Parathyroid adenoma (tissue), 2 donors: ENCODE results near the gene SEC61A2.

Experiments used
- H2AFZ ChIP-seq: fragments of 300-600 bp; sonication (generic); one replicate; pipeline ENCODE4 v1.7.0; 2017; ENCODE audit warnings: antibody characterized with exemption, mild to moderate bottlenecking
- H3K27ac ChIP-seq: fragments of 300-600 bp; sonication (generic); one replicate; pipeline ENCODE4 v1.7.0; 2017
- H3K27me3 ChIP-seq: fragments of 300-600 bp; sonication (generic); one replicate; pipeline ENCODE4 v1.7.0; 2017; ENCODE audit warnings: low read length; ENCODE audit not compliant: control insufficient read depth, insufficient read depth
- H3K36me3 ChIP-seq: fragments of 300-600 bp; sonication (generic); one replicate; pipeline ENCODE4 v1.7.0; 2017; ENCODE audit warnings: low read length; ENCODE audit not compliant: control insufficient read depth, insufficient read depth
- H3K4me1 ChIP-seq: fragments of 300-600 bp; sonication (generic); one replicate; pipeline ENCODE4 v1.7.0; 2017; ENCODE audit warnings: control low read depth
- H3K4me2 ChIP-seq: fragments of 300-600 bp; sonication (generic); one replicate; pipeline ENCODE4 v1.7.0; 2017; ENCODE audit warnings: low read length
- H3K4me3 ChIP-seq: fragments of 300-600 bp; sonication (generic); one replicate; pipeline ENCODE4 v1.7.0; 2017; ENCODE audit warnings: low read depth, low read length
- H3K79me2 ChIP-seq: fragments of 300-600 bp; sonication (generic); one replicate; pipeline ENCODE4 v1.7.0; 2017; ENCODE audit warnings: control low read depth
- H3K9ac ChIP-seq: fragments of 300-600 bp; sonication (generic); one replicate; pipeline ENCODE4 v1.7.0; 2017; ENCODE audit warnings: mild to moderate bottlenecking
- H3K9me3 ChIP-seq: fragments of 300-600 bp; sonication (generic); one replicate; pipeline ENCODE4 v1.7.0; 2017; ENCODE audit warnings: low read length; ENCODE audit not compliant: control insufficient read depth
- CTCF ChIP-seq: fragments of 300-600 bp; sonication (generic); IDR thresholded peaks from one replicate; pipeline ENCODE4 v1.7.0; 2017; ENCODE audit warnings: antibody characterized with exemption, mild to moderate bottlenecking
- donor health status: primary hyperparathyroidism.

The SEC61A2 gene

GRCh38 chr10:12196531-12197211 is 67.2 kb downstream of the SEC61A2 start:
- Histone ChIP-seq H3K4me1 (peaks cover 10% of the 10 kb centered on the region), H3K27ac (peak overlapping the region; percentile 94)

GRCh38 chr10:12198156-12198555 is 68.7 kb downstream of the SEC61A2 start:
- Histone ChIP-seq H3K4me3 (no peak overlapping the region), H3K27me3 (no peaks in the 10 kb centered on the region), H2AFZ (no peak overlapping the region), H3K36me3 (no peaks in the 10 kb centered on the region), H3K4me1 (peaks cover 10% of the 10 kb centered on the region), H3K9me3 (no peaks in the 10 kb centered on the region), H3K4me2 (no peak overlapping the region), H3K27ac (no peak overlapping the region), H3K79me2 (peaks cover 46% of the 10 kb centered on the region), H3K9ac (no peak overlapping the region)
- TF ChIP-seq CTCF: no peak

More at GRCh38 chr10:12196531-12197211, 67.2 kb downstream of the SEC61A2 start:
- Histone ChIP-seq H3K79me2 (peaks cover 39% of the 10 kb centered on the region), H3K27me3 (no peaks in the 10 kb centered on the region), H3K9me3 (no peaks in the 10 kb centered on the region), H2AFZ (peak overlapping the region; percentile 95), H3K36me3 (no peaks in the 10 kb centered on the region), H3K9ac (peak overlapping the region; percentile 8), H3K4me2 (peak overlapping the region; percentile 92), H3K4me3 (peak overlapping the region; percentile 89)
- no peak for TF ChIP-seq CTCF

- Histone ChIP-seq H3K9ac (no peak overlapping the region), H2AFZ (no peak overlapping the region), H3K79me2 (peaks cover 52% of the 10 kb centered on the region), H3K4me1 (peaks cover 3% of the 10 kb centered on the region), H3K4me2 (no peak overlapping the region), H3K4me3 (no peak overlapping the region), H3K27me3 (no peaks in the 10 kb centered on the region), H3K27ac (no peak overlapping the region), H3K36me3 (no peaks in the 10 kb centered on the region), H3K9me3 (no peaks in the 10 kb centered on the region)
- no peak for TF ChIP-seq CTCF
Measured at GRCh38 chr10:12200850-12201249, 71.4 kb downstream of the SEC61A2 start.

- H3K36me3 ChIP-seq: no peaks in the 10 kb centered on the region
- peaks cover 52% of the 10 kb centered on the region for H3K79me2 ChIP-seq
- no peak overlapping the region for H3K27ac ChIP-seq
- H3K4me3 ChIP-seq: no peak overlapping the region
- no peak overlapping the region for H2AFZ ChIP-seq
- H3K4me2 ChIP-seq: no peak overlapping the region
- H3K9ac ChIP-seq: no peak overlapping the region
- H3K4me1 ChIP-seq: peaks cover 3% of the 10 kb centered on the region
- H3K9me3 ChIP-seq: no peaks in the 10 kb centered on the region
- no peaks in the 10 kb centered on the region for H3K27me3 ChIP-seq
- TF ChIP-seq CTCF: no peak
Measured at GRCh38 chr10:12201543-12201942, 72.1 kb downstream of the SEC61A2 start.

GRCh38 chr10:12202226-12202625 is 72.7 kb downstream of the SEC61A2 start:
- H3K9ac ChIP-seq: no peak overlapping the region
- no peaks in the 10 kb centered on the region for H3K27me3 ChIP-seq
- no peak for TF ChIP-seq CTCF
- H2AFZ ChIP-seq: no peak overlapping the region
- H3K27ac ChIP-seq: no peak overlapping the region
- peaks cover 46% of the 10 kb centered on the region for H3K79me2 ChIP-seq
- H3K36me3 ChIP-seq: no peaks in the 10 kb centered on the region
- H3K9me3 ChIP-seq: no peaks in the 10 kb centered on the region
- H3K4me1 ChIP-seq: no peaks in the 10 kb centered on the region
- H3K4me3 ChIP-seq: no peak overlapping the region
- H3K4me2 ChIP-seq: no peak overlapping the region
